Prostate gland (tissue), 2 donors: ENCODE results near the gene JAG2. TPM values are rescaled to one million over a fixed set of nuclear protein-coding genes. Genes with fewer than 3 reads are reported as not detected.

Experiments
- DNase-seq: peaks from one replicate; pipeline ENCODE4 v3.0.0-alpha.2; 2019; ENCODE audit warnings: low spot score
- H3K27ac ChIP-seq, 2 donors: fragments of 200-600 bp; sonication (generic); 2 replicates each; pipeline ENCODE4 v1.5.1; 2017 to 2019
- H3K27me3 ChIP-seq: fragments of 200-600 bp; sonication (generic); replicated peaks from 2 replicates; pipeline ENCODE4 v1.5.1; 2019; ENCODE audit not compliant: insufficient read depth
- H3K36me3 ChIP-seq, 2 donors: fragments of 200-600 bp; sonication (generic); 1 replicate in 1 of 2; 2 replicates in 1 of 2; pipeline versions ENCODE4 v1.5.1 to v1.8.1; 2017 to 2019
- H3K4me1 ChIP-seq: fragments of 200-600 bp; sonication (generic); replicated peaks from 2 replicates; pipeline ENCODE4 v1.5.1; 2019
- H3K4me3 ChIP-seq, 2 donors: fragments of 200-600 bp; sonication (generic); 2 replicates each; pipeline ENCODE4 v1.5.1; 2017 to 2019
- H3K9me3 ChIP-seq: fragments of 200-600 bp; sonication (generic); 2 replicates; pipeline ENCODE4 v1.5.1; 2017
- CTCF ChIP-seq, 4 experiments: fragments of 200-600 bp in 2 of 4; fragments of 450-650 bp in 2 of 4; sonication (generic) in 2 of 4; IDR thresholded peaks; 1 replicate in 3 of 4; 2 replicates in 1 of 4; pipeline ENCODE4 v1.5.1; 2016 to 2019; ENCODE audit warnings: antibody characterized with exemption in 4 of 4, mild to moderate bottlenecking in 2 of 4, moderate library complexity in 2 of 4
- POLR2A ChIP-seq: fragments of 450-650 bp; IDR thresholded peaks from one replicate; pipeline ENCODE4 v1.6.1; 2016; ENCODE audit warnings: antibody characterized with exemption, mild to moderate bottlenecking
- POLR2AphosphoS5 ChIP-seq: sonication (generic); formaldehyde crosslinking; IDR thresholded peaks from one replicate; pipeline ENCODE4 v1.6.1; 2017; ENCODE audit warnings: antibody characterized with exemption
- WGBS: methylation state at CpG from one replicate; pipeline ENCODE4 v1.1.5; 2018; 5-methylcytosine and 5-hydroxymethylcytosine counted together
- intact Hi-C: fragments of 100-400 bp; cut with DNase I; formaldehyde crosslinking; loops from one replicate; pipeline ENCODE4 v1.14.2; 2022
- total RNA-seq, 2 donors: library from RNA; depleted of rRNA; stranded (reverse); fragments of >200 nt; gene quantifications; one replicate each; pipeline ENCODE4 v1.1.0, GENCODE V29; 2016

JAG2 gene
- total RNA-seq, 2 donors from 2014 or later, result 26.8 to 30.5 TPM

DNA sequence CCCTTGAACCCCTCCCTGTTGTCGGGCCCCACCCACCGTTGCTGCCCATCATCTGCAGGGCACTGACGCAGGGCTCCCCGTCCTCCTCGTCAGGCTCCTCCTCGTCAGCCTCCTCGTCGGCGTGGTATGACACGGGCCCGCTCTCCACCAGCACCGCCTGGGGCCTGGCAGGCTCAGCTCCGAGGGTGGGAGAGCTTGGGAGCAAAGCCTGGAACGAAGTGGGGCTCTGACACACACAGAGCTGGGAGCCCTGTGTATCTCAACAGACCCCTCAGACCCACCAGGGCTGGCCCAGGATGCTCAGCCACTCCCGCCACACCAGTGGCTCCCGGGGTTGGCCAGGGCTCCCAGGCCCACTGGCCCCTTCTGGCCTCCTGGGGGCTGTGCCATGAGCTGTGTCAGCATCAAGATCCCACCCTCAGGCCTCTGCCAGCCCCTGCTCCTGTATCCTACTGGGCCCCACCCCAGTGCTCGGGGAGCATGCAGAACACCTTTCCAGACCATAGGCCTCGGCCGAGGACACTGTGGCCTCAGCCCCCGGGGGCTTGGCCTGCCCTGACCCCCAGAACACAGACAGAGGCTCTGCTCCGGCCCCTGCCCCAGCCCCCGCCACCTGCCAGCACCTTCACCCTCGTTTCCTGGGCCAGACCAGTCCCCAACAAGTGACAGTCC lies 42.6 kb upstream of the JAG2 start:
- Histone ChIP-seq H3K27me3 (no peaks in the 10 kb centered on the region), H3K9me3 (no peaks in the 10 kb centered on the region), H3K4me3 (no peak overlapping the region), H3K36me3 (no peaks in the 10 kb centered on the region), H3K27ac (no peak overlapping the region), H3K4me1 (no peaks in the 10 kb centered on the region)
- DNase-seq, result no peak
- intact Hi-C loops, result no loop called here
- no peak for TF ChIP-seq POLR2AphosphoS5
- no peak for TF ChIP-seq POLR2A
- no peak for TF ChIP-seq CTCF (IDR thresholded peaks at IDR 0.05)
- WGBS, result 92% methylated on average over 21 of the region's 23 CpGs

DNA sequence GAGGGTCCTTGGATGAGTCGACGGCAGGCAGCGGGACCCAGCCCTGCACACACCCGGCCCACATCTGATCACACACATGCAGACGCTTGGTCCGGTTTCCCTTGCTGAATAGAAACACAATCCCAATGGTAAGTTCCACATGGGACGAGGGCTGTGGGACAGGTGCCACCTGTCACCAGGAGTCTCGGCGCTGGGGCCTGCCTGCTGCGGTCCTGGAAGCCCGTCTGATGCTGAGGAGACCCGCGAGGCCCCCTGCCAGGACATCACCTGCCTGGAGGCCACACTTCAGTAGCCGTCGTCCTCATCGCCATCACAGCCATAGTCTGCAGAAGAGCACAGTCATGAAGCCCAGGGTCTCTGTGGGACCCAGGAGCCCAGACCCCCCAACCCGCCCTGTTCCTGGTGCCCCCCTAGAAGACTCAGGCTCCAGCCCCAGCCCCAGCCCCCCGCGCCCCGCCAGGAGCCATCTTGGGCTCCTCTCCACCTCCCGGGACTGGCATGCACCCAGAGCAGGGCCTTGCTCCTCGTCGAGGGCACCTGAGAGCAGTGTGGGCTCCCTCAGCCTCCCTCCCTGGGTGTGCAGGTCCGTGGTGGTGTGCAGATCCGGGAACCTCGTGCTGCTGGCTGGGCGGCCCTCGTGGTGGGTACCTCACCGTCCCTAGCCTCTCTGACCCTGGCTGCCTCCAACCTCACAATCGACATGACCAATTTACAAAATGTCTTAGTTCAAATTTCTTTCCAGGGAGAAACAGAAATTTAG lies 41.9 kb upstream of the JAG2 start:
- no peak for DNase-seq
- no peak for TF ChIP-seq POLR2A
- no peak for TF ChIP-seq POLR2AphosphoS5
- TF ChIP-seq CTCF (IDR thresholded peaks at IDR 0.05), result no peak
- Histone ChIP-seq H3K9me3 (no peaks in the 10 kb centered on the region), H3K36me3 (no peaks in the 10 kb centered on the region), H3K4me1 (no peaks in the 10 kb centered on the region), H3K27me3 (no peaks in the 10 kb centered on the region), H3K4me3 (no peak overlapping the region), H3K27ac (no peak overlapping the region)
- 87% methylated on average over 30 of the region's 30 CpGs for WGBS
- intact Hi-C loops, result no loop called here

DNA sequence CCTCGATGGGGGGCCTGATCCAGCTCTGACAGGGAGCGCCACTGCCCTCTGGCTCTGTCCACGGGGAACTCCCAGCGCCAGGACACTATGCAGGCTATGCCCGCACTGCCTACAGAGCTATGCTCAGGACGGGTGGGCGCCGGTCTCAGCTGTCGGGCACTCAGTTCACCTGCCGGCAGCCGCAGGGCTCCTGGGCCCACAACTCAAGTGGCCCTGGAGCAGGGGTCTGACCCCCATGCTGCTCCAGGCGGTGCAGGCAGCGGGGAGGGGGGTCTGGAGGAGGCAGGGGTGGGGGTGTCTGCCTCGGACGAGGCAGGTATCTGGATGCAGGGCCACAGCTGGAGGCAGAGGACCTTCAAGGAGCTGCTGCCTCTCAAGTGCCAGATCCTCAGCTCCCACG lies 41.1 kb upstream of the JAG2 start:
- no peak for TF ChIP-seq POLR2A
- no peak for TF ChIP-seq POLR2AphosphoS5
- no peak for TF ChIP-seq CTCF (IDR thresholded peaks at IDR 0.05)
- DNase-seq, result no peak
- H3K36me3 ChIP-seq, result no peaks in the 10 kb centered on the region
- no peak overlapping the region for H3K27ac ChIP-seq
- no peaks in the 10 kb centered on the region for H3K4me1 ChIP-seq
- no peak overlapping the region for H3K4me3 ChIP-seq
- H3K9me3 ChIP-seq, result no peaks in the 10 kb centered on the region
- no peaks in the 10 kb centered on the region for H3K27me3 ChIP-seq
- 97% methylated on average over 11 of the region's 16 CpGs for WGBS
- intact Hi-C loops, result loop anchor here (10.0 kb wide), 1 partner anchor 115 kb away; no protein-coding TSS in a partner anchor

- no peaks in the 10 kb centered on the region for H3K4me1 ChIP-seq
- H3K27ac ChIP-seq, result no peak overlapping the region
- no peaks in the 10 kb centered on the region for H3K9me3 ChIP-seq
- TF ChIP-seq POLR2A, result no peak
- no peak for TF ChIP-seq POLR2AphosphoS5
- TF ChIP-seq CTCF (IDR thresholded peaks at IDR 0.05), result no peak
- H3K4me3 ChIP-seq, result no peak overlapping the region
- 84% methylated on average over 8 of the region's 8 CpGs for WGBS
- DNase-seq, result no peak
- no peaks in the 10 kb centered on the region for H3K36me3 ChIP-seq
- intact Hi-C loops, result loop anchor here (10.0 kb wide), 1 partner anchor 114 kb away; no protein-coding TSS in a partner anchor
- H3K27me3 ChIP-seq, result no peaks in the 10 kb centered on the region
Measured at GRCh38 chr14:105209091-105209490, 40.5 kb upstream of the JAG2 start.
